Testis (tissue), 3 donors: ENCODE data around the gene C5orf15. TPM values are rescaled to one million over a fixed set of nuclear protein-coding genes. Genes with fewer than 3 reads are reported as not detected.

Experiments used
- DNase-seq: peaks from one replicate; pipeline ENCODE4 v3.0.0-alpha.2; 2019
- H3K27ac ChIP-seq, 2 donors: fragments of 200-600 bp; sonication (generic); one replicate each; pipeline ENCODE4 v1.5.1; 2019
- H3K27me3 ChIP-seq: fragments of 200-600 bp; sonication (generic); one replicate; pipeline ENCODE4 v1.5.1; 2019
- H3K36me3 ChIP-seq: fragments of 200-600 bp; sonication (generic); one replicate; pipeline ENCODE4 v1.5.1; 2017; ENCODE audit warnings: low read depth; ENCODE audit errors: missing control alignments
- H3K4me1 ChIP-seq: fragments of 200-600 bp; sonication (generic); one replicate; pipeline ENCODE4 v1.5.1; 2019
- H3K4me3 ChIP-seq, 2 donors: fragments of 200-600 bp; sonication (generic); one replicate each; pipeline ENCODE4 v1.5.1; 2017 to 2019
- H3K9me3 ChIP-seq: fragments of 200-600 bp; sonication (generic); one replicate; pipeline ENCODE4 v1.5.1; 2017
- POLR2A ChIP-seq: fragments of 450-650 bp; IDR thresholded peaks from one replicate; pipeline ENCODE4 v1.6.1; 2017; ENCODE audit warnings: antibody characterized with exemption, mild to moderate bottlenecking, moderate library complexity
- WGBS, 2 donors: methylation state at CpG; one replicate each; pipeline ENCODE4 v1.1.5; 2018; 5-methylcytosine and 5-hydroxymethylcytosine counted together
- intact Hi-C: fragments of 100-400 bp; cut with DNase I; formaldehyde crosslinking; loops from one replicate; pipeline ENCODE4 v1.15.1; 2023; ENCODE audit warnings: low total_unique reads
- polyA plus RNA-seq: library from polyadenylated mRNA; stranded (reverse); fragments of 350-450 nt; fragmentation: Illumina TruSeq; extraction: RNeasy Lipid Tissue Mini Kit (QIAGEN cat#74804); gene quantifications from one replicate; pipeline ENCODE4 v1.2.3, GENCODE V29; 2014; ENCODE audit warnings: low read depth, low replicate concordance; ENCODE audit not compliant: insufficient read depth
- total RNA-seq, 2 donors: library from RNA; depleted of rRNA; stranded (reverse); fragments of >200 nt; gene quantifications; one replicate each; pipeline ENCODE4 v1.2.3, GENCODE V29; 2016
- TF ChIP-seq, protein P1 (sequence below), 3 experiments: fragments of 450-650 bp in 2 of 3; fragments of 200-600 bp in 1 of 3; sonication (generic) in 1 of 3; IDR thresholded peaks; one replicate each; pipeline ENCODE4 v1.5.1; 2016 to 2019; ENCODE audit warnings: antibody characterized with exemption in 3 of 3, mild to moderate bottlenecking in 2 of 3, moderate library complexity in 1 of 3

The C5orf15 gene
- total and polyA plus RNA-seq, 3 donors from 2014 or later, result 44.8 to 65.1 (median 62.9) TPM

DNA sequence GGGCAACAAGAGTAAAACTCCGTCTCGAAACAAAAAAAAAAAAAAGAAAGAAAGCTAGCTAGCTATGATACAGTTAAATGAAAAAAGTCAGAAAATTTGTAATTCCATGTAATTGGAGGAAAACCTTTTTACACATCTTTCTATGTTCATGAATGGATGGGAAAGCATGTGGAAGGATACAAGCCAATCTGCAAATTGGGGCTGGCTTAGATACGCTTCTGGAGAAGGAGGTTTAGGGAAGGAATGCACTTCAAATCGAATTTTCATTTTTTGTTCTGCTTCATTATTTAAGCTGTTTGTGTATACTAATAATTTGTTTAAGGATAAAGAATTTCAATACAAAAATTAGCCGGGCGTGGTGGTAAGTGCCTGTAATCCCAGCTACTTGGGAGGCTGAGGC is 29.6 kb upstream of the C5orf15 start:
- 84 to 88% methylated on average over 6 of the region's 6 CpGs for WGBS, 2 donors
- TF ChIP-seq, protein P1, sequence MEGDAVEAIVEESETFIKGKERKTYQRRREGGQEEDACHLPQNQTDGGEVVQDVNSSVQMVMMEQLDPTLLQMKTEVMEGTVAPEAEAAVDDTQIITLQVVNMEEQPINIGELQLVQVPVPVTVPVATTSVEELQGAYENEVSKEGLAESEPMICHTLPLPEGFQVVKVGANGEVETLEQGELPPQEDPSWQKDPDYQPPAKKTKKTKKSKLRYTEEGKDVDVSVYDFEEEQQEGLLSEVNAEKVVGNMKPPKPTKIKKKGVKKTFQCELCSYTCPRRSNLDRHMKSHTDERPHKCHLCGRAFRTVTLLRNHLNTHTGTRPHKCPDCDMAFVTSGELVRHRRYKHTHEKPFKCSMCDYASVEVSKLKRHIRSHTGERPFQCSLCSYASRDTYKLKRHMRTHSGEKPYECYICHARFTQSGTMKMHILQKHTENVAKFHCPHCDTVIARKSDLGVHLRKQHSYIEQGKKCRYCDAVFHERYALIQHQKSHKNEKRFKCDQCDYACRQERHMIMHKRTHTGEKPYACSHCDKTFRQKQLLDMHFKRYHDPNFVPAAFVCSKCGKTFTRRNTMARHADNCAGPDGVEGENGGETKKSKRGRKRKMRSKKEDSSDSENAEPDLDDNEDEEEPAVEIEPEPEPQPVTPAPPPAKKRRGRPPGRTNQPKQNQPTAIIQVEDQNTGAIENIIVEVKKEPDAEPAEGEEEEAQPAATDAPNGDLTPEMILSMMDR (IDR thresholded peaks at IDR 0.05), result no peak
- TF ChIP-seq POLR2A, result no peak
- no peak for DNase-seq
- intact Hi-C loops, result no loop called here
- H3K4me3 ChIP-seq, result no peak overlapping the region
- H3K36me3 ChIP-seq, result no peaks in the 10 kb centered on the region
- no peak overlapping the region for H3K27ac ChIP-seq
- H3K9me3 ChIP-seq, result no peaks in the 10 kb centered on the region
- peaks cover 64% of the 10 kb centered on the region for H3K4me1 ChIP-seq
- no peaks in the 10 kb centered on the region for H3K27me3 ChIP-seq

DNA sequence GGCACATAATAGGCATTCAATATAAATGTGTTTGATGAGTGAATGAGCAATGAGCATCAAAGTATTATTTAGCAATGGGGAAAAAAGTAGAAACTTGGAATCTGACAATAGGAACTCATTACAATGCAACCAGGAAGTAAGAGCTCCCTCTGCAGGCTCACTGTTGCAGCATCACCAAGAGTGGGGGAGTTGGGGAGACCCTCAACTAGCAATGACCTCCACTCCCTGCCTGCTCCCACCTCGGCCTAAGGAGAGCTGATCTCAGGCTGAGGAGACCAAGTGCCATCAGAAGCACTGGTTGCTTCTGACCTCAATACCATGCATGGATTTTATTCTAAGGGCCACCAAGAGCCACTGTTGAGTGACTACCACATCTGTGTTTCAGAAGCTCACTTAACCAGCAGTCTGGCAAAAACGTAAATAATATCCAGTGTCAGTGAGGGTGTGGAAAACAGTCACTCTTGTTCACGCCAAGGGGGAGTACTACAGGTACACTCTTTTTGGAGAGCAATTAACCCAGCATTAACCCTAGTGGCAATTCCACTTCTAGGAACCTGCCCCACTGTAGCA is 28.3 kb upstream of the C5orf15 start:
- no peak overlapping the region for H3K4me3 ChIP-seq
- no peak overlapping the region for H3K27ac ChIP-seq
- H3K4me1 ChIP-seq, result peaks cover 63% of the 10 kb centered on the region
- H3K36me3 ChIP-seq, result no peaks in the 10 kb centered on the region
- no peak for DNase-seq
- TF ChIP-seq, protein P1 (IDR thresholded peaks at IDR 0.05), result peak in 1 of 3 experiments; percentile 42
- TF ChIP-seq POLR2A, result no peak
- 70 to 81% methylated on average over 3 of the region's 3 CpGs for WGBS, 2 donors
- no peaks in the 10 kb centered on the region for H3K9me3 ChIP-seq
- H3K27me3 ChIP-seq, result no peaks in the 10 kb centered on the region
- intact Hi-C loops, result no loop called here

DNA sequence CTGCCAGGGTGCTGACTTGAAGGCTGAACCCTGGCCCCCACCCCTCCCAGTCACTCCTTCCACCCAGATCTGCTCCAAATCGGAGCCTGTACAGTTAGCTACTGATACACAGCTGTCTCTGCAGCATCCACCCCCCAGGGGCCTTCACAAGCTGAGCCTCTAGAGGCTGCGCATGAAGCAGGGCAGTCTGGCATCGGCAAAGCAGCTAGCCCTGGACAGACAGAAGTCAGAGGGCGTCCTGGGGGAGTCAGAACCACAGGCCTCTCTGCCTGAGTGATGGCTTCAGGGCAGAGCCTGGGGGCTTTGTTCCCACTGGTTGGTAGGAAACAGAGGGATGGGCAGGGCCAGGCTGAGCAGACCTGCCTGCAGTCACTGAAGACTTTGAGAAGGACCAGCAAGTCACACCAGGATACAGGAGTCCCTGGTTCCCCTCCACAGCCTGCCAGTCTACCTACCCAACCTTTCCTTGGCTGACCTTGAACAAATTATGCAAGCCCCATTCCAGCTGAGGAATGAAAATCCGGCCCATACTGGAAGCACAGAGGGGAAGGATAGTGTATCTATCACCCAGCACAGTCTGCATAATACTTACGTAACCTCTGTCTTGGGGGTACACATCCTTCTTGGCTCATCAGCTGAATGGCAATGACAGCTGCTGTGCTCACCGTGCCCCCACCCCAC is 27.6 kb upstream of the C5orf15 start:
- H3K9me3 ChIP-seq, result no peaks in the 10 kb centered on the region
- WGBS, 2 donors, result 39 to 59% methylated on average over 5 to 7 of the region's 7 CpGs
- intact Hi-C loops, result no loop called here
- no peak for DNase-seq
- H3K36me3 ChIP-seq, result no peaks in the 10 kb centered on the region
- peak overlapping the region in 1 of 2 donors; percentile 62 for H3K27ac ChIP-seq
- H3K27me3 ChIP-seq, result no peaks in the 10 kb centered on the region
- peaks cover 63% of the 10 kb centered on the region for H3K4me1 ChIP-seq
- no peak overlapping the region for H3K4me3 ChIP-seq
- no peak for TF ChIP-seq POLR2A
- TF ChIP-seq, protein P1 (IDR thresholded peaks at IDR 0.05), result no peak

DNA sequence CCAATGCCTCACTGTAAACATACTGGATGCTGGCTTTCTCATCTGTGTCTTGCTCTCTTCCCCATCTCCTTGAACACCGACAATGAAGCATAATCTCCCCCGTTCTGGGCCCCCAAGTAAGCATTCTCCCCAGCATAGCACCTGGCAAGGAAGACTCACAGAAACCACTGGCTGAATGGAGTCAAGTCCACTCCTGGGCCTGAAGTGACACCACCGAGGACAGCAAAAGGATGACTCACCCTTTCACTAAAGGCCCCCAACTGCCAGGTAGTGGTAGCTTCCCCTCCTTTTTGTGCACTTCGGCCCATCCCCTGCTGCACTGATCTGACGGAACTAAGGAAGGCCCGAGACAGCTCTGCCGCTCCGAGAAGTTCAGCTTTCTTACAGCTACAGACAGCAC is 26.9 kb upstream of the C5orf15 start:
- WGBS, 2 donors, result 49 to 59% methylated on average over 8 of the region's 8 CpGs
- Histone ChIP-seq H3K36me3 (no peaks in the 10 kb centered on the region), H3K27ac (peak overlapping the region in 1 of 2 donors; percentile 62), H3K4me3 (no peak overlapping the region), H3K4me1 (peaks cover 56% of the 10 kb centered on the region), H3K27me3 (no peaks in the 10 kb centered on the region), H3K9me3 (no peaks in the 10 kb centered on the region)
- TF ChIP-seq POLR2A, result no peak
- intact Hi-C loops, result no loop called here
- no peak for DNase-seq

DNA sequence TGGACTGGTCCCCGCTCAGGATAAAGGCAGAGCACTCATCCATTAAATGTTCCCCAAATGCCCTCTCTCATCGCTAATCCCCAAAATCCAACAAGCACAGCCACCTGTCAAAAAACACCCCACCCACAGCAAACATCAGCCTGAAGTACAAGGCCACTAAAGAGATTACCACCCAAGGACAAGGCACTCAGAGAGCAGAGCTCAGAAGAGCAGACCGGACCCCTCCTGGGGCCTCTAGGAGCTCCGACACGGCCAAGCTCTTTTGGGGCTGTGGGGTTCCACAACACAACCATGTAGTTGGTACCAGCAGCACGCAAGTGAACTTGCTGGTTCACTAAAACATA is 26.5 kb upstream of the C5orf15 start:
- intact Hi-C loops, result no loop called here
- no peak for DNase-seq
- 32 to 37% methylated on average over 5 to 6 of the region's 6 CpGs for WGBS, 2 donors
- Histone ChIP-seq H3K27me3 (no peaks in the 10 kb centered on the region), H3K4me1 (peaks cover 52% of the 10 kb centered on the region), H3K27ac (peak overlapping the region in 1 of 2 donors; percentile 62), H3K36me3 (no peaks in the 10 kb centered on the region), H3K9me3 (no peaks in the 10 kb centered on the region), H3K4me3 (no peak overlapping the region)
- no peak for TF ChIP-seq POLR2A
- TF ChIP-seq, protein P1 (IDR thresholded peaks at IDR 0.05), result no peak
